H9 (cell line): ENCODE measurements around the gene GALNT10. TPM values are rescaled to one million over a fixed set of nuclear protein-coding genes. Genes with fewer than 3 reads are reported as not detected.

Experiments used
- DNase-seq: peaks from one replicate; pipeline ENCODE4 v3.0.0-alpha.2; 2017
- H2AFZ ChIP-seq: one replicate; pipeline ENCODE4 v1.6.1; 2013; ENCODE audit warnings: mild to moderate bottlenecking, low read length, control low read depth, moderate library complexity
- H2AK5ac ChIP-seq: 2 replicates; pipeline ENCODE4 v1.6.1; 2013; ENCODE audit warnings: low read length, control low read depth, mixed read lengths; ENCODE audit not compliant: insufficient read length
- H2BK120ac ChIP-seq: one replicate; pipeline ENCODE4 v1.6.1; 2013; ENCODE audit warnings: low read depth, mild to moderate bottlenecking, low read length, control low read depth, inconsistent platforms; ENCODE audit not compliant: poor library complexity, severe bottlenecking
- H2BK12ac ChIP-seq: 2 replicates; pipeline ENCODE4 v1.6.1; 2013; ENCODE audit warnings: low read length, control low read depth, mixed read lengths, low read depth; ENCODE audit not compliant: insufficient read length
- H2BK15ac ChIP-seq: 2 replicates; pipeline ENCODE4 v1.6.1; 2013; ENCODE audit warnings: low read depth, low read length, control low read depth
- H2BK20ac ChIP-seq: one replicate; pipeline ENCODE4 v1.6.1; 2013; ENCODE audit warnings: low read depth, mild to moderate bottlenecking, low read length, control low read depth, inconsistent platforms; ENCODE audit not compliant: poor library complexity, severe bottlenecking
- H2BK5ac ChIP-seq: 2 replicates; pipeline ENCODE4 v1.6.1; 2013; ENCODE audit warnings: low read length, control low read depth, mixed read lengths; ENCODE audit not compliant: insufficient read length
- H3K14ac ChIP-seq: 2 replicates; pipeline ENCODE4 v1.6.1; 2013; ENCODE audit warnings: low read length, control low read depth; ENCODE audit not compliant: insufficient read depth
- H3K18ac ChIP-seq: 2 replicates; pipeline ENCODE4 v1.6.1; 2013; ENCODE audit warnings: low read depth, mild to moderate bottlenecking, mixed read lengths, low read length, control low read depth; ENCODE audit not compliant: insufficient read length
- H3K23ac ChIP-seq: 2 replicates; pipeline ENCODE4 v1.6.1; 2013; ENCODE audit warnings: low read length, control low read depth, mixed read lengths, low read depth; ENCODE audit not compliant: insufficient read length
- H3K23me2 ChIP-seq: 2 replicates; pipeline ENCODE4 v1.6.1; 2013; ENCODE audit warnings: low read depth, mild to moderate bottlenecking, mixed read lengths, low read length, control low read depth; ENCODE audit not compliant: insufficient read length, poor library complexity, severe bottlenecking
- H3K27ac ChIP-seq: 2 replicates; pipeline ENCODE4 v1.5.1; 2013; ENCODE audit warnings: low read length, control low read depth, mixed read lengths, low read depth; ENCODE audit not compliant: insufficient read length
- H3K27me3 ChIP-seq: 2 replicates; pipeline ENCODE4 v1.6.1; 2013; ENCODE audit warnings: low read length, control low read depth, inconsistent platforms; ENCODE audit not compliant: insufficient read depth
- H3K4ac ChIP-seq: 2 replicates; pipeline ENCODE4 v1.6.1; 2013; ENCODE audit warnings: low read depth, mild to moderate bottlenecking, control low read depth, inconsistent platforms, low read length, moderate library complexity
- H3K4me1 ChIP-seq: 2 replicates; pipeline ENCODE4 v1.6.1; 2013; ENCODE audit warnings: low read length, control low read depth, inconsistent platforms; ENCODE audit not compliant: insufficient read depth
- H3K4me2 ChIP-seq: 2 replicates; pipeline ENCODE4 v1.6.1; 2013; ENCODE audit warnings: low read length, control low read depth, mixed read lengths; ENCODE audit not compliant: insufficient read length, insufficient read depth
- H3K56ac ChIP-seq: 2 replicates; pipeline ENCODE4 v1.6.1; 2013; ENCODE audit warnings: low read depth, mild to moderate bottlenecking, mixed read lengths, low read length, control low read depth; ENCODE audit not compliant: insufficient read length
- H3K79me1 ChIP-seq: 2 replicates; pipeline ENCODE4 v1.6.1; 2013; ENCODE audit warnings: low read depth, mild to moderate bottlenecking, moderate library complexity, low read length, control low read depth, inconsistent platforms; ENCODE audit not compliant: insufficient read depth, poor library complexity, severe bottlenecking
- H3K79me2 ChIP-seq: 2 replicates; pipeline ENCODE4 v1.6.1; 2013; ENCODE audit warnings: low read length, control low read depth, inconsistent platforms; ENCODE audit not compliant: insufficient read depth
- H3K9ac ChIP-seq: 2 replicates; pipeline ENCODE4 v1.6.1; 2013; ENCODE audit warnings: low read length, control low read depth, mixed read lengths; ENCODE audit not compliant: insufficient read length; ENCODE audit errors: extremely low read depth
- H3K9me3 ChIP-seq: one replicate; pipeline ENCODE4 v1.6.1; 2013; ENCODE audit warnings: low read depth, low read length, inconsistent platforms; ENCODE audit not compliant: control insufficient read depth
- H3T11ph ChIP-seq: one replicate; pipeline ENCODE4 v1.6.1; 2013; ENCODE audit warnings: mild to moderate bottlenecking, low read length, control low read depth, inconsistent platforms
- H4K20me1 ChIP-seq: one replicate; pipeline ENCODE4 v1.6.1; 2013; ENCODE audit not compliant: control insufficient read depth, insufficient read length, insufficient read depth
- H4K5ac ChIP-seq: 2 replicates; pipeline ENCODE4 v1.6.1; 2013; ENCODE audit warnings: low read depth, mild to moderate bottlenecking, mixed read lengths, low read length, control low read depth; ENCODE audit not compliant: insufficient read length
- H4K8ac ChIP-seq: replicated peaks from 2 replicates; pipeline ENCODE4 v1.6.1; 2013; ENCODE audit warnings: low read length, control low read depth, mixed read lengths, low read depth; ENCODE audit not compliant: insufficient read length
- H4K91ac ChIP-seq: 2 replicates; pipeline ENCODE4 v1.6.1; 2013; ENCODE audit warnings: low read depth, mild to moderate bottlenecking, moderate library complexity, mixed read lengths, low read length, control low read depth; ENCODE audit not compliant: insufficient read length
- H3K27ac Mint-ChIP-seq, 3 experiments: 2 replicates in 2 of 3; 3 replicates in 1 of 3; pipeline ENCODE4 v1.8.0; 2020 to 2021; ENCODE audit warnings: mixed read lengths in 3 of 3, mild to moderate bottlenecking in 1 of 3, moderate library complexity in 1 of 3
- H3K27me3 Mint-ChIP-seq: 2 replicates; pipeline ENCODE4 v1.8.0; 2021; ENCODE audit warnings: low read depth, mild to moderate bottlenecking, moderate library complexity, mixed read lengths
- H3K36me3 Mint-ChIP-seq, 3 experiments: 2 replicates in 2 of 3; 3 replicates in 1 of 3; pipeline ENCODE4 v1.8.0; 2020 to 2021; ENCODE audit warnings: low read depth in 3 of 3, mixed read lengths in 3 of 3; ENCODE audit not compliant: insufficient read depth in 1 of 3
- H3K4me1 Mint-ChIP-seq, 2 experiments: 2 replicates each; pipeline ENCODE4 v1.8.0; 2020; ENCODE audit warnings: mixed read lengths in 2 of 2
- H3K4me3 Mint-ChIP-seq, 2 experiments: 2 replicates in 1 of 2; 3 replicates in 1 of 2; pipeline ENCODE4 v1.8.0; 2020 to 2021; ENCODE audit warnings: mild to moderate bottlenecking in 2 of 2, mixed read lengths in 2 of 2, moderate library complexity in 1 of 2
- H3K9me3 Mint-ChIP-seq, 2 experiments: 2 replicates in 1 of 2; 3 replicates in 1 of 2; pipeline ENCODE4 v1.8.0; 2020; ENCODE audit warnings: mild to moderate bottlenecking in 2 of 2, mixed read lengths in 2 of 2, moderate library complexity in 1 of 2
- WGBS: extraction: QIAGEN DNeasy Blood & Tissue Kit; methylation state at CpG from one replicate; pipeline ENCODE4 v1.1.7; 2013; ENCODE audit warnings: missing lambda C conversion rate, low lambda C conversion rate, mixed read lengths; ENCODE audit not compliant: insufficient read length; ENCODE audit errors: extremely low coverage; 5-methylcytosine and 5-hydroxymethylcytosine counted together
- total RNA-seq: library from RNA; stranded (reverse); gene quantifications from 2 replicates; pipeline ENCODE4 v1.2.1, GENCODE V29; 2021
- TF ChIP-seq, protein P1 (sequence below): fragments of 200-600 bp; sonication (generic); conservative IDR thresholded peaks from 3 replicates; pipeline ENCODE4 v1.8.0; 2021; ENCODE audit warnings: antibody characterized with exemption, mild to moderate bottlenecking

The GALNT10 gene
- total RNA-seq, 1 experiment from 2014 or later: 15.4 TPM

DNA sequence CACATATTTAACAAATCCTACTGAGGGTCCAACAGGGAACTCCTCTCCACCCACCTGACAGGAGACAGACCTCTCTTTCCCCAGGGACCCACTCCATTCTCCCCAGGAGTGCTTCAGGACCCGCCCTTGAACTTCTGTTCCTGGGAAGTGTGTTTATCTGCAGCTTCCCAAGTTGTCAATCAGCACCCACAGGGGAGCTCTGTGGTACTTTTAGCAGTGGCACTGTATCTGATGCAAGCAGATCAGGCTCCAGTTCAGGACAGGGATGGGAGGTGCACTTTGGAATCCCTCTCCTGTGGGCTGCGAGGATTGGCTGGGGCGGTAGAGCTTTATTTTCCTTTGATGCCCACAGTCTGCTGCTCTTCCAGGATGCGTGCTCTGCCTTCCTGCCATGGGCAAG, 8.7 kb downstream of the GALNT10 start:
- Mint-ChIP-seq H3K36me3 (peaks cover 0 to 3% (median 3%) of the 10 kb centered on the region in 3 experiments; a peak in 3 of 7 replicates), H3K27me3 (no peaks in the 10 kb centered on the region), H3K9me3 (no peaks in the 10 kb centered on the region), H3K4me1 (peaks cover 47 to 55% of the 10 kb centered on the region in 2 experiments), H3K27ac (peak overlapping the region in 2 of 3 experiments; percentile 34 to 70; a peak in 1 of 7 replicates), H3K4me3 (no peak overlapping the region)
- Histone ChIP-seq H3K27me3 (no peaks in the 10 kb centered on the region), H2BK15ac (no peak overlapping the region), H3K23me2 (no peaks in the 10 kb centered on the region), H3K4me2 (no peak overlapping the region), H4K91ac (no peak overlapping the region), H2BK20ac (no peak overlapping the region), H3K79me1 (no peaks in the 10 kb centered on the region), H3K14ac (no peak overlapping the region), H3T11ph (no peak overlapping the region), H2AK5ac (no peak overlapping the region), H2BK12ac (no peak overlapping the region), H3K4me1 (peaks cover 10% of the 10 kb centered on the region; the same call in 1 of the 2 replicates), H2BK5ac (no peak overlapping the region), H3K27ac (no peak overlapping the region), H2AFZ (no peak overlapping the region), H3K79me2 (no peaks in the 10 kb centered on the region; the same call in 1 of the 2 replicates), H3K18ac (no peak overlapping the region), H4K5ac (no peak overlapping the region), H4K20me1 (no peaks in the 10 kb centered on the region), H3K56ac (no peak overlapping the region), H3K23ac (no peak overlapping the region), H4K8ac (no peak overlapping the region), H3K9me3 (no peaks in the 10 kb centered on the region), H2BK120ac (no peak overlapping the region), H3K9ac (no peak overlapping the region), H3K4ac (no peak overlapping the region)
- TF ChIP-seq, protein P1, sequence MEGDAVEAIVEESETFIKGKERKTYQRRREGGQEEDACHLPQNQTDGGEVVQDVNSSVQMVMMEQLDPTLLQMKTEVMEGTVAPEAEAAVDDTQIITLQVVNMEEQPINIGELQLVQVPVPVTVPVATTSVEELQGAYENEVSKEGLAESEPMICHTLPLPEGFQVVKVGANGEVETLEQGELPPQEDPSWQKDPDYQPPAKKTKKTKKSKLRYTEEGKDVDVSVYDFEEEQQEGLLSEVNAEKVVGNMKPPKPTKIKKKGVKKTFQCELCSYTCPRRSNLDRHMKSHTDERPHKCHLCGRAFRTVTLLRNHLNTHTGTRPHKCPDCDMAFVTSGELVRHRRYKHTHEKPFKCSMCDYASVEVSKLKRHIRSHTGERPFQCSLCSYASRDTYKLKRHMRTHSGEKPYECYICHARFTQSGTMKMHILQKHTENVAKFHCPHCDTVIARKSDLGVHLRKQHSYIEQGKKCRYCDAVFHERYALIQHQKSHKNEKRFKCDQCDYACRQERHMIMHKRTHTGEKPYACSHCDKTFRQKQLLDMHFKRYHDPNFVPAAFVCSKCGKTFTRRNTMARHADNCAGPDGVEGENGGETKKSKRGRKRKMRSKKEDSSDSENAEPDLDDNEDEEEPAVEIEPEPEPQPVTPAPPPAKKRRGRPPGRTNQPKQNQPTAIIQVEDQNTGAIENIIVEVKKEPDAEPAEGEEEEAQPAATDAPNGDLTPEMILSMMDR: no peak
- no CpG with 5 or more reads among the region's 4 CpGs for WGBS
- DNase-seq: no peak
